Renal cortical epithelial cell (primary cell): Measurements from ENCODE around the gene PDCL2. TPM values are rescaled to one million over a fixed set of nuclear protein-coding genes. Genes with fewer than 3 reads are reported as not detected.

Experiments
- DNase-seq: peaks from one replicate; pipeline ENCODE4 v3.0.0-alpha.2; 2011; ENCODE audit warnings: low read depth
- total RNA-seq: library from RNA; depleted of rRNA; stranded (reverse); fragments of >200 nt; gene quantifications from 2 replicates; pipeline ENCODE4 v1.2.3, GENCODE V29; 2014

Gene PDCL2
- total RNA-seq, 1 donor from 2014 or later = not detected

DNA sequence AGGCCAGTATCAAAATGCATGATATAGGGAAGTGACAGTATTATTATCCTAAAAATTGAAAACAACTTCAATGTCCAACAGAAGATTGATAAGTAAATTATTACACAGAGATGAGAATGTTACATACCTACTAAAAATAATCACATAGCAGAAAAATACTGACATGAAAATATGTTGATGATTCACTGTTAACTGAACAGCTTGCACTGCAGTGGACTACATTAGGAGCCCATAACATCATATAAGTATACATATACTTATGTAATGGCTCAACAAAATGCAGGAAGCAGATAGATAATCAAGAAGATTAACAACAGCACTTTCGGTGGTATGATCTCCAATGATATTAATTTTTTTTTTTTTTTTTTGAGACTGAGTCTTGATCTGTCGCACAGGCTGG lies 52.4 kb downstream of the PDCL2 start:
- DNase-seq = no peak

DNA sequence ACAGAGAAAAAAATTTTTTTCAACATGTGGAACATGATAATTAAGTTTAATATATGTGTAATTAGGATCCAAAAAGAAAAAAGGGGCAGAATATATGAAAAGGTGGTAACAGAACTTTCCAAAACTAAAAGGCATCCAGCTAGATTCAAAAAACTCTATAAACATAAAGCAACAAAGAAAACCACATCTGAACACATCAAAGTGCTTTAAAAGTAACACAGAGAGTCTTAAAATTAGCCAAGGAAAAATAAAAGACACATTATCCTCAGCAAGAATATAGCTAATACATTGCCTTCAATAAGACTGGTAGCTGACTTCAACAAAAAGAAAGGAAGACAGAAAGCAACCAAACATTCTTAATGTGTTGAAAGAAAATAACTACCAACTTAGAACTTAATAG lies 53.5 kb downstream of the PDCL2 start:
- no peak for DNase-seq

DNA sequence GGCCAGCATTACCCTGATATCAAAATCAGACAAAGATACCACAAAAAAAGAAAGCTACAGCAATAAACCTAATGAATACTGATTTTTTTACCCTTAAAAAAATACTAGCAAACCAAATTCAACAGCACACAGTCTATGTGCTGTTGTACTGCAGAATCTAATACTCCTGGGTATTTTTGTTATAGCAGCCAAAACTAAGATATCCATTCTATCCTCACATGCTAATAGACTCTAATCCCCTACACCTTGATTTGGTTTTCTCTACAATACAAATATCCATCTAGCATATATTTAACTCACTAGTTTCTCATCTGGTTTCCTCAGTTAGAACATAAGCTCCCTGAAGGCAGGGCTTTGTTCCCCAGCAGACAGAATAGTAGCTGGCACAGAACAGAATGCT lies 57.7 kb downstream of the PDCL2 start:
- DNase-seq = no peak

DNA sequence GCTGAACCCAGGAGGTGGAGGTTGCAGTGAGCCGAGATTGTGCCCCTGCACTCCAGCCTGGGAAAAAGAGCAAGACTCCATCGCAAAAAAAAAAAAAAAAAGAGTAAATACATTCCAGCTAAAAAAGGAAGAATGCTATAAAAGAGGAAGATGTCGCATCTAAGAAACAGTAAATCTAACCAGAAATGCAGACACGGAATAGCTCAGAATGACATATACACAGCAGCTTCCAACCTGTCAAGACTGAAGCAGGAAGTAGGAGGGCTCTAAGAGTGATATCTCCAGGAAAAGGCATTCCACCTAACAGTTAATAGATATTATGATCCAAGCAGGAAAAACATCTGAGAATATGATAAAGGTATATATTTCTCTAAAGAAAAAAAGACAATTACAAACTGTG lies 61.4 kb downstream of the PDCL2 start:
- no peak for DNase-seq

DNA sequence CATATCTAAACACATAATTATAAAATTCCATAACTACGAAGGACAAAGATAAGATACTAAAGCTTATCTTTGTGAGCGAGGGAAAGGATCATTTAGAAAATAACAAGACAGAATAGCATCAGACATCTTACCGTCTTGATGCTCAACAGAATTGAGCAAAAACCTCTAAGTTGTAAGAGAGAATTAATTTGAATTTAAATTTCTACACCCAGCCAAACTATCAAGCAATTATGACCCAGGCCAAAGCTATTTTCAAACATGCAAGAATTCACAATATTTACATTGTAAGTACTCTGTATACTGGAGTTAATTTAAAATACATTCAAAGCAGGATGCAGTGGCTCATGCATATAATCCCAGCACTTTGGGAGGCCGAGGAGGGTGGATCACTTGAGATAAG lies 61.9 kb downstream of the PDCL2 start:
- no peak for DNase-seq

DNA sequence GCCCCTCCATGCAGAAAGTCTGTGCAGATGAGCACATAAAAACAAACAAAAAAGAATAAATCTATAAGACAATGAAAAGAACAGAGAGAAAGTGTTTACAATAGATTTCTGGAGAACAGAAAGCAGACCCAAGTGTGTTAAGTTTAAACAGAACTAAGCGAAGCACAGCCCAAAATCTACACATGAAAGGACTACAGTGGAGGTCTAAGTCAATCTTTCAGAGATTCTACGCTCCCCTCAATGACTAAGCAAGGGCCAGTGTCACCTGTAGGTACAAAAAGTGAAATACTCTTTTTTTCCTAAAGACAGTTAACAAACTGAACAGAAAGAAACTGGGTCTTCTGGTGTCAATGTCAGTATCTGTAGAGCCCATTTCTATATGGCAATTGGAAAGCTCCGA lies 63.6 kb downstream of the PDCL2 start:
- no peak for DNase-seq

DNA sequence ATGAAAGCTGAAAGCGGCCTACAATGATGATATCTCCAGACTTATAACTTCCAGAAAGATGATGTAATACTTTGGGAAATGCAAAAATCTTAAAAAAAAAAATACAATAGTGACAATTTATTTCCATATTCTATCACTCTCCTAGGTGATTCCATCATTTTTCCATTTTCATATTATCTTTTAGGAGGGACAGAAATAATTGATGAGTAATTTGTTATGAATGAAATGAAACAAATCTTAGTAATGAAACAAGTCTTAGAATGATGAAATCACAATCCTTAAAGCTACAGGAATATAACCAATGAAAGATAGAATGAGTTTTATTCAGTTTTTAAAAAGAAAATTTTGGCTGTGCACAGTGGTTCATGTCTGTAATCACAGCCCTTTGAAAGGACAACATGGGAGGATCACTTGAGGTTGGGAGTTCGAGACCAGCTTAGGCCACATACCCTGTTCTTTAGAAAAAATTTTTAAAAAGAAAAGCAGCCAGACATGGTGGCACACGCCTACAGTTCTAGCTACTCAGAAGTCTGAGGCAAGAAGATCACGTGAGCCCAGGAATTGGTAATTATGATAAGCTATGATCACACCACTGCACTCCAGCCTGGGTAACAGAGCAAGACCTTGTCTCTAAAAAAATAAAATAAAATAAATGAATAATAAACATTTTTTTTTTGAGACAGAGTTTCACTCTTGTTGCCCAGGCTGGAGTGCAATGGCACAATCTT lies 67.0 kb downstream of the PDCL2 start:
- no peak for DNase-seq

DNA sequence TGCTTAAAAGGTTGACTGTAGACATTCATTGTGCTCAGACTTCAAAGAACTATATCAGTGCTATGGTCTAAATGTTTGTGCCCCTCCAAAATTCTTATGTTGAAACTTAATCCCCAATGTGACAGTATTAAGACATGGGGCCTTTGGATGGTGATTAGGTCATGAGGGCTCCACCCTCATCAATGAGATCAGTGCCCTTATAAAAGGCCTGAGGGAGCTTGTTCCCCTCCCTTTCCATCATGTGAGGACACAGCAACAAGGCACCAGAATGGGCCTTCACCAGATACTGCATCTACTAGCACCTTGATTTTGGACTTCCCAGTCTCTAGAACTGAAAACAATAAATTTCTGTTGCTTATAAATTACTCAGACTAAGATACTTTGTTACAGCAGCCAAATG lies 73.6 kb downstream of the PDCL2 start:
- DNase-seq = no peak

DNA sequence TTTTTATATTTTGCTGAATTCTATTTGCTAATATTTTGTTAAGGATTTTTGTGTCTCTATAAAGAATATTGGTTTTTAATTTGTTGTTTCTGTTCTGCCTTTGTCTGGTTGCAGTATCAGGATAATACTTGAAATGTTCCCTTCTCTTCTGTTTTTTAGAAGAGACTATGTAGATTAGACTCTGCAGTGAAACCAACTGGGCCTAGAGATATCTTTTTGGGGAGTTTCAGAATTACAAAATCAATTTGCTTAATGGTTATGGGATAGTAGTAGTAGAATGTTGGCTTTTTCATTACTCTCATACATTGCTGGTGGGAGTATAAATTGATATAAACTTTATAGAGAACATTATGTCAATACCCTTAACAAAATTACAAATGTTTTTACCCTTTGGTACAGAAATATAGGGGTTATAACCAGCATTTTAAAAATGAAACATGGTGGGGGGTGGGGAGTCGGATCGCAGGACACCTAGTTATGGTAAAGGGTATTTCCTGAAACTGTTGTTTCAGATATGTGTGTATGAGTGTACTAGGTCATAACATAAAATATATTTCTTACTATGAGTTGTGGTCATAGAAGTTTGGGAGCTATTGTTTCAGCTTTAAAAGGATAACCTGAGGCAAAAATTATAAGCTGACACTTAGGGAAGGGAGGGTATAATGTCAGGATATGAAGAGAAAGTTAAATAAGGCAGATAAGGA lies 74.4 kb downstream of the PDCL2 start:
- no peak for DNase-seq

DNA sequence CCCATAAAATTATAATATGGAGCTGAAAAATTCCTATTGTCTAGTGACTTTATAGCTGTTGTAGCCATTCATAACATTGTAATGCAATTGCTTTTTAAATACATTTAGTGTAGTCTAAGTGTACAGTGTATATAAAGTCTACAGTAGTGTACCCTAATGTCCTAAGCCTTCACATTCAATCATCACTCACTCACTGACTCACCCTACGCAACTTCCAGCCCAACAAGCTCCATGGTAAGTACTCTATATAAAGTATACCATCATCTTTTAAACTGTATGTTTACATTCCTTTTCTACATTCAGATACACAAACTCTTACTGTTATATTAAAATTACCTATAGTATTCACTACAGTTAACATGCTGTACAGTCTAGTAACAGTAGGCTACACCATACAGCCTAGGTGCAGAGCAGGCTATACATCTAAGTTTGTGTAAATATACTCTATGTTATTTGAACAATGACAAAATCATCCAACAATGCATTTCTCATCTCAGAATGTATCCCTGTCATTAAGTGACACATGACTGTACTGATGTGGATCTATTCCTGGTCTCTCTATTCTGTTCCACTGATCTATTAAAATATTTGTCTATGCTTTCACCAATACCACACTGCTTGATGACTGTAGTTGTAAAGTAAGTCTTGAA lies 79.0 kb downstream of the PDCL2 start:
- no peak for DNase-seq

DNA sequence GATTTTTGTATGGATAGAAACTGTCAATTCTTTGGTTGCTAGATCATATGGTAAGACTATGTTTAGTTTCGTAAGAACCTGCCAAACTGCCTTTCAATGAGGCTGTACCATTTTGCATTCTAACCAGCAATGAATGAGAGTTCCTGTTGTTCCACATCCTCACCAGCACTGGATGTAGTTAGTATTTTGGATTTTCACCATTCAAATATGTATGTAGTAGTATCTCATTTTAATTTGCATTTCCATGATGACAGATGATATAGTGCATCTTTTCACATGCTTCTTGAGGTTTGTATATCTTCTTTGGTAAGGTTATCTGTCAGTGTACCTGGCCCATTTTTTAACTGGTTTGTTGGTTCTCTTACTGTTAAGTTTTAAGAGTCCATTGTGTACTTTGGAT lies 80.0 kb downstream of the PDCL2 start:
- DNase-seq = no peak

DNA sequence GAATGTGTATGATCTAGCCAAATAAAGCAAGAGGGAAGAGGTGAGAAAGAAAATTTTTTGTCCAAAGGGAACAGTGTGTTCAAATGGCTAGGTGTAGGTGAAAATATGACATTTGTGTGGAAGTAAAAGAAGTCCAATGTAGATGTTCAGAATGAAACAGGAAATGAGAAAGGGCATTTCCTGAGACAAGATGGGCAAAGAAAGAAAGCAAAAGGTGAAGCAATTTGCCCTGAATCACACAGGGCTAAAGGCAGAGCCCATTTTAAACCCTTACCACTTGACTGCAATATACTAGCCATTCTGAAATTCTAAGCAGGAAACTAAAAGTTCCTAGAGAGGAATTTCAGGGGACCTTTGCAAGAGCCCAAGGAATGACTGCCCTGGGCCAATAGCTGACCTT lies 81.4 kb downstream of the PDCL2 start:
- DNase-seq = no peak

DNA sequence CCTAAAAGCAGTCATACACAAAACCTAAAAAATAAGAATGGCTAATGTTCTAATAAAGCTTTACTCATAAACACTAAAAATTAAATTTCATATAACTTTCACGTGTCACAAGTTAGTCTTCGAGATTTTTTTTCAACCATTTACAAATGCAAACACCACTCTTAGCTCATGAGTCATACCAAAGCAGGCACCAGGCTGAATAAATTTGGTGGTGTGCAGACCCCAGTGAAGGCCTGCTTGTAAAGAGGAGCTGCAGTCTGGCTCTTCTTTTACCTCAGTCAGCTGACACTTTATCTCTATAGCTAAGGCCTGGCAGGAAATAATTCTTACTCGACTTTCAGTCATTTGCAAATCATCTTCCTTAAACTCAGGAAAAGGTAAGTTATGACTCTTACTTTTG lies 82.8 kb downstream of the PDCL2 start:
- DNase-seq = no peak

DNA sequence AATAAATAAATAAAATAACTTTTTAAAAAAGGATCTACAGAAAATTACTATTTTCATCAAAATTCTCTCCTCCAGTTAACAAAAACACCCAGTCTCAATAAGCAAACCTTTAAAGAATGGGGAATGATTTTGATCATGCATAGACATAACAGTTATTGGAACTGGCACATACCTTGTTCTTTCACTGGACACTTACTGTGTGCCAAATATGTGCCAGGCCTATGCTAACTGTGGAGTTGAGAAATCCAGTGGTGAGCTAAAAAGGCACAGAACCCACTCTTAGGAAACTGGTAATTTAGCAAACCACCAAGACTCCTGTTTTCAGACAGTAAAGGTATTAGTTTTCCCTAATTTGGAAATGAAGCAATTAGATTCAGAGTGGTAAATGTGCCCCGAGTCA lies 84.4 kb downstream of the PDCL2 start:
- peak; percentile 12 for DNase-seq

Other genes with a start within 250 kb of the PDCL2 start
- gene SRD5A3, start 246.0 kb downstream of the PDCL2 start, total RNA-seq = 10.8 and 12.0 TPM in 2 replicates
- 188 and 221 TPM in 2 replicates for gene TMEM165, start 196.3 kb downstream of the PDCL2 start, total RNA-seq
- 20.0 and 25.6 TPM in 2 replicates for gene CLOCK, start 45.3 kb downstream of the PDCL2 start, total RNA-seq
- gene NMU, start 44.1 kb upstream of the PDCL2 start, total RNA-seq = 4.0 TPM in 1 of 2 replicates, not detected in the other
- gene EXOC1L, start 227.5 kb upstream of the PDCL2 start, total RNA-seq = not detected in 2 replicates